ENCODE data around the gene LIMS1. TPM values are rescaled to one million over a fixed set of nuclear protein-coding genes. Genes with fewer than 3 reads are reported as not detected.
"Not testable (repeated sequence)": the region's sequence is repeated elsewhere in the genome, so short reads cannot be mapped to it uniquely, and the experiment has no call there.

The LIMS1 gene
- polyA plus RNA-seq, 1 donor = 34.7 TPM

- not testable (repeated sequence) for DNase-seq (ENCODE audit: low read depth)
These were observed 200.4 kb downstream of the LIMS1 start for GRCh38 chr2:108734656-108735055.

Other genes starting within 250 kb of the LIMS1 start
- 1.3 TPM for gene SULT1C2, start 245.6 kb upstream of the LIMS1 start, polyA plus RNA-seq (ENCODE audit: insufficient read length)
- gene SULT1C4, start 156.5 kb upstream of the LIMS1 start, polyA plus RNA-seq (ENCODE audit: insufficient read length) = 16.6 TPM
- gene GCC2, start 85.3 kb upstream of the LIMS1 start, polyA plus RNA-seq (ENCODE audit: insufficient read length) = 19.4 TPM
- gene RANBP2, start 185.0 kb downstream of the LIMS1 start, polyA plus RNA-seq (ENCODE audit: insufficient read length) = 33.5 TPM